Muscle of leg (tissue), 11 donors: ENCODE measurements around the gene PROZ. TPM values are rescaled to one million over a fixed set of nuclear protein-coding genes. Genes with fewer than 3 reads are reported as not detected.
A peak's percentile ranks its signal among the peaks of the same experiment; 100 is the strongest.

Source experiments
- DNase-seq: peaks from one replicate; pipeline ENCODE4 v3.0.0; 2013
- H3K27ac ChIP-seq: one replicate; pipeline ENCODE4 v1.5.1; 2013; ENCODE audit warnings: mild to moderate bottlenecking, low read length, control low read depth
- H3K27me3 ChIP-seq: one replicate; pipeline ENCODE4 v1.6.1; 2013; ENCODE audit warnings: low read length; ENCODE audit not compliant: control insufficient read depth, insufficient read depth
- H3K36me3 ChIP-seq: one replicate; pipeline ENCODE4 v1.6.1; 2013; ENCODE audit warnings: low read length; ENCODE audit not compliant: control insufficient read depth, insufficient read depth
- H3K4me1 ChIP-seq: one replicate; pipeline ENCODE4 v1.6.1; 2013; ENCODE audit warnings: low read length; ENCODE audit not compliant: control insufficient read depth, insufficient read depth
- H3K4me3 ChIP-seq: one replicate; pipeline ENCODE4 v1.5.1; 2013; ENCODE audit warnings: low read length, control low read depth
- H3K9me3 ChIP-seq: replicated peaks from 2 replicates; pipeline ENCODE4 v1.6.1; 2013; ENCODE audit warnings: low read depth, low read length; ENCODE audit not compliant: control insufficient read depth
- WGBS: methylation state at CpG from one replicate; pipeline ENCODE4 v1.1.5; 2013; ENCODE audit warnings: missing lambda C conversion rate; ENCODE audit not compliant: insufficient coverage; 5-methylcytosine and 5-hydroxymethylcytosine counted together
- polyA plus RNA-seq, 8 donors: library from polyadenylated mRNA; unstranded; fragments of 120-200 nt; gene quantifications; one replicate each; pipeline versions ENCODE4 v1.2.1 to v1.2.3, GENCODE V29; 2013; ENCODE audit warnings: inconsistent platforms in 1 of 8, low replicate concordance in 1 of 8; ENCODE audit not compliant: insufficient read length in 8 of 8, insufficient read depth in 1 of 8
- total RNA-seq: library from RNA; stranded (reverse); fragments of 120-200 nt; gene quantifications from one replicate; pipeline ENCODE4 v1.2.4, GENCODE V29; 2013

PROZ gene
- total and polyA plus RNA-seq, 9 donors: 0.08 to 0.28 (median 0.15) TPM; not detected in 3

GRCh38 chr13:113178896-113179167 lies 20.4 kb downstream of the PROZ start:
- no peaks in the 10 kb centered on the region for H3K9me3 ChIP-seq
- DNase-seq: no peak
- no CpG with 5 or more reads among the region's 3 CpGs for WGBS
- peaks cover 2% of the 10 kb centered on the region for H3K4me1 ChIP-seq
- no peaks in the 10 kb centered on the region for H3K27me3 ChIP-seq
- H3K4me3 ChIP-seq: no peak overlapping the region
- no peak overlapping the region for H3K27ac ChIP-seq
- peaks cover 75% of the 10 kb centered on the region for H3K36me3 ChIP-seq

GRCh38 chr13:113179374-113180230 lies 21.2 kb downstream of the PROZ start:
- 87% methylated on average over 14 of the region's 28 CpGs for WGBS
- Histone ChIP-seq H3K4me1 (peaks cover 2% of the 10 kb centered on the region), H3K36me3 (peaks cover 72% of the 10 kb centered on the region), H3K9me3 (no peaks in the 10 kb centered on the region), H3K4me3 (no peak overlapping the region), H3K27ac (peak overlapping the region; percentile 15), H3K27me3 (no peaks in the 10 kb centered on the region)
- no peak for DNase-seq

GRCh38 chr13:113182046-113182445 lies 23.6 kb downstream of the PROZ start:
- H3K36me3 ChIP-seq: peaks cover 67% of the 10 kb centered on the region
- H3K27me3 ChIP-seq: no peaks in the 10 kb centered on the region
- H3K9me3 ChIP-seq: no peaks in the 10 kb centered on the region
- no peak overlapping the region for H3K27ac ChIP-seq
- 85% methylated on average over 4 of the region's 4 CpGs for WGBS
- peaks cover 2% of the 10 kb centered on the region for H3K4me1 ChIP-seq
- H3K4me3 ChIP-seq: no peak overlapping the region
- no peak for DNase-seq

- Histone ChIP-seq H3K36me3 (peaks cover 64% of the 10 kb centered on the region), H3K27ac (no peak overlapping the region), H3K4me3 (no peak overlapping the region), H3K4me1 (no peaks in the 10 kb centered on the region), H3K27me3 (no peaks in the 10 kb centered on the region), H3K9me3 (no peaks in the 10 kb centered on the region)
- DNase-seq: no peak
- 96% methylated on average over 12 of the region's 14 CpGs for WGBS
These were observed 25.1 kb downstream of the PROZ start for GRCh38 chr13:113183450-113184129.

GRCh38 chr13:113184568-113185440 lies 26.4 kb downstream of the PROZ start:
- H3K27ac ChIP-seq: no peak overlapping the region
- H3K4me3 ChIP-seq: no peak overlapping the region
- 93% methylated on average over 15 of the region's 22 CpGs for WGBS

GRCh38 chr13:113186061-113186900 lies 27.8 kb downstream of the PROZ start:
- Histone ChIP-seq H3K9me3 (no peaks in the 10 kb centered on the region), H3K4me1 (no peaks in the 10 kb centered on the region), H3K4me3 (no peak overlapping the region), H3K36me3 (peaks cover 57% of the 10 kb centered on the region), H3K27ac (no peak overlapping the region), H3K27me3 (no peaks in the 10 kb centered on the region)
- no peak for DNase-seq
- 86% methylated on average over 1 of the region's 13 CpGs for WGBS

More at GRCh38 chr13:113184568-113185440, 26.4 kb downstream of the PROZ start:
- DNase-seq: no peak
- Histone ChIP-seq H3K36me3 (peaks cover 59% of the 10 kb centered on the region), H3K27me3 (no peaks in the 10 kb centered on the region), H3K4me1 (no peaks in the 10 kb centered on the region), H3K9me3 (no peaks in the 10 kb centered on the region)

- H3K27me3 ChIP-seq: no peaks in the 10 kb centered on the region
- WGBS: 77% methylated on average over 7 of the region's 9 CpGs
- peak; percentile 20 for DNase-seq
- H3K4me1 ChIP-seq: no peaks in the 10 kb centered on the region
- no peaks in the 10 kb centered on the region for H3K9me3 ChIP-seq
- H3K36me3 ChIP-seq: peaks cover 56% of the 10 kb centered on the region
- no peak overlapping the region for H3K4me3 ChIP-seq
- H3K27ac ChIP-seq: no peak overlapping the region
These were observed 28.8 kb downstream of the PROZ start for GRCh38 chr13:113187263-113187669.

GRCh38 chr13:113187883-113188665 lies 29.6 kb downstream of the PROZ start:
- WGBS: 84% methylated on average over 21 of the region's 23 CpGs
- peaks cover 61% of the 10 kb centered on the region for H3K36me3 ChIP-seq
- no peak overlapping the region for H3K27ac ChIP-seq

GRCh38 chr13:113190181-113190580 lies 31.7 kb downstream of the PROZ start:
- DNase-seq: no peak
- WGBS: 80% methylated on average over 2 of the region's 4 CpGs
- peaks cover 60% of the 10 kb centered on the region for H3K36me3 ChIP-seq

More at GRCh38 chr13:113187883-113188665, 29.6 kb downstream of the PROZ start:
- Histone ChIP-seq H3K27me3 (no peaks in the 10 kb centered on the region), H3K4me1 (no peaks in the 10 kb centered on the region), H3K9me3 (no peaks in the 10 kb centered on the region), H3K4me3 (no peak overlapping the region)
- no peak for DNase-seq

More at GRCh38 chr13:113190181-113190580, 31.7 kb downstream of the PROZ start:
- Histone ChIP-seq H3K9me3 (no peaks in the 10 kb centered on the region), H3K27ac (no peak overlapping the region), H3K4me1 (no peaks in the 10 kb centered on the region), H3K27me3 (no peaks in the 10 kb centered on the region), H3K4me3 (no peak overlapping the region)
